T-helper 1 cell (primary cell): ENCODE measurements around the gene AP1M1.
A peak's percentile ranks its signal among the peaks of the same experiment; 100 is the strongest.

Source experiments
- DNase-seq, 5 donors: peaks; one replicate each; pipeline ENCODE4 v3.0.0-alpha.2; 2012 to 2020

AP1M1 gene

GRCh38 chr19:16185768-16186123, 12.0 kb upstream of the AP1M1 start:
- DNase-seq = peak in 4 of 5 donors; percentile 16 to 37 (median 30)

DNA sequence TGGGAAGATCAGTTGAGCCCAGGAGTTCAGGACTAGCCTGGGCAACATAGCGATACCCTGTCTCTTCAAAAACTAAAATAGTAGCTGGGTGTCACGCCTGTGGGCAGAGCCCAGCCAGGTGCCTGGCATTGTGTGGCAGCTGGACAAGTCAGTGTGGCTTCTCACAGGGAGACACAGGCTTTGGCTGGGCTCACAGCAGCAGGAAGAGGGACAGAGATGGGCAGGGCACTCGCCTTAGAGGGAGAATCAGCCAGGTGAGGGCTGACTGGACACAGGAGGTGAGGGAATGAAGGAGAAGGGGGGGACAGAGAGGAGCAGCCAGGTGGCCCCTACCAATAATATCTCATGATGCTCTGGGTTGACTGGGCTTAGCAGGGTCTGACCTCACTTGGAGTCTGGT, 9.2 kb upstream of the AP1M1 start:
- no peak for DNase-seq

DNA sequence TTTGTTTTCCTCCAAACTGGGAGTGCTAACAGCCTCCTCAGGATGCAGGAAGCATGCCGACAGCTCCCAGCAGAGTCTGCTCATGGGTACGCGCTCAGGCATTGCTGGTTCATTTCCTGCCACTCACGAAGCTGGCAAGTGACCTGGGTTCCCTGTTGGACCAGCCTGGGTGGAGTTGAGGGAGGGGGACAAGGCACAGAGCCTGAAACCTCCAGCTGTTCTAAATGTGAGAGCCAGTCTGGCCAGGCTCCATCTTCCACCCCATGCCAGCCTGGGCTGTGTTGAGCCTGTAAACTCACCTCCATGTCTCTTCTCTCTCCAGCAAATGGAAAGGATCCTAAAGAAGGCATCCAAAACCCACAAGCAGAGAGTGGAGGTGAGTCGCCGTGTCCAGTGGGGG, 7.5 kb upstream of the AP1M1 start:
- DNase-seq = no peak

- DNase-seq = no peak
Measured at GRCh38 chr19:16190736-16191135, 7.0 kb upstream of the AP1M1 start.

GRCh38 chr19:16191216-16191908, 6.3 kb upstream of the AP1M1 start:
- no peak for DNase-seq

- DNase-seq = no peak
Measured at GRCh38 chr19:16193466-16193865, 4.2 kb upstream of the AP1M1 start.

- DNase-seq = no peak
Measured at GRCh38 chr19:16197188-16197621, 506 bp upstream of the AP1M1 start.

DNA sequence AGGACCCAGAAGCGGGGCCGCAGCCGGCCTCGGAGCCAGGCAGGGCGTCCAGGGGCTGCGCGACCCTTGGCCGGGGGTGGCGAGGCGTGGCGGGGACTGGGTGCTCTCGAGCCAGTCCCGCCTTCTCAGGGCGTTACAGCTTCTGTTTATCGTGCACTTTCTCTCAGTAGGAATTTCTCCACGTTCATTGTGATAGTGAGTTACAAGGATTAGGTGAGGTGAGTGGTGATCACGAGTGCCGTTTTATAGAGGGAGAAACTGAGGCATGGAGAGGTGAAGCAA, 600 bp downstream of the AP1M1 start:
- DNase-seq = no peak

GRCh38 chr19:16199275-16199932, 1.7 kb downstream of the AP1M1 start:
- no peak for DNase-seq

DNA sequence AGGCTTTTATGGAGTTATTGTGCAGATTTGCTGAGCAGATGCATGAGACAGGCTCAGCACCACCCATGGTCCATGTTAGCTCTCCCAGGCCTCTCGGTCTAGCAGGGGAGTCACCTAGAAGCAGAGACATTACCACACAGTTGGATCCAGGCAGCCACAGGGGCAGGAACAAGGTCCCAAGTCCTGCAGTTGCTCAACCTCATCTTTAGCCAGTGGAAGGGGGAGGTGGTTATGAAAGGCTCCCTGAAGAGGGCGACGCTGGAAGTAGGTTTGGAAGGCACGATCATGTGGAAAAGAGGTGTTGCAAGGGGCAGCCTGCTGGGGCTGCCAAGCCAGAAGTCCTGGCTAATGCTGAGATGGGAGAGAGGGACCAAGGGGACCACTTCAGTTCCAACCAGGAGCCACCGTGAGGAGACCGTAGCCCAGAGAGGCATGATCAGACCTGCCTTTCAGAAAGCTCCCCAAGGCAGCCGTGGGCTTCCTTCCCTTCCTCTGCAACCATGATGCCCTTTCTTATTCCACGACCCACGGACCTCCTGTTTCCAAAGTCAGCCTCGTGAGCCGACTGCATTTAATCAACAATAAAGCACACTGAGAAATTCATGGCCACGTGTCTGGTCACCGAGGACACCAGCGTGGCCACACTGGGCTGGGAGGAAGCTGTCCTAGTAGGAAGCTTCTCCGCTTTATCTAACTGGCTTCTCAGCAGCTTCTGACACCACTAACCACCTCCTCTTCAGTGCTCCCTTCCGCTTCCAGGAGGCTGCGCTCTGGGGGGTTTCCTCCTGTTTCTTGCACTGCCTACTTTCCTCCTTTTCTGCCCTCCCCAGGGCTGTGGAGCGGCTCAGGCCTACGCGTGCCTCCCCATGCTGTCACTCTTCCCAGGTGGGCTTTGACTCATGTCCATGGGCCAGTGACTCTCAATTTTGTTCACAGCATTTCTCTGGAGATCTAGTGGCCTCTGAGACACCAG, 2.6 kb downstream of the AP1M1 start:
- DNase-seq = no peak

GRCh38 chr19:16201011-16201391, 3.3 kb downstream of the AP1M1 start:
- no peak for DNase-seq

GRCh38 chr19:16202320-16203255, 4.9 kb downstream of the AP1M1 start:
- DNase-seq = no peak

DNA sequence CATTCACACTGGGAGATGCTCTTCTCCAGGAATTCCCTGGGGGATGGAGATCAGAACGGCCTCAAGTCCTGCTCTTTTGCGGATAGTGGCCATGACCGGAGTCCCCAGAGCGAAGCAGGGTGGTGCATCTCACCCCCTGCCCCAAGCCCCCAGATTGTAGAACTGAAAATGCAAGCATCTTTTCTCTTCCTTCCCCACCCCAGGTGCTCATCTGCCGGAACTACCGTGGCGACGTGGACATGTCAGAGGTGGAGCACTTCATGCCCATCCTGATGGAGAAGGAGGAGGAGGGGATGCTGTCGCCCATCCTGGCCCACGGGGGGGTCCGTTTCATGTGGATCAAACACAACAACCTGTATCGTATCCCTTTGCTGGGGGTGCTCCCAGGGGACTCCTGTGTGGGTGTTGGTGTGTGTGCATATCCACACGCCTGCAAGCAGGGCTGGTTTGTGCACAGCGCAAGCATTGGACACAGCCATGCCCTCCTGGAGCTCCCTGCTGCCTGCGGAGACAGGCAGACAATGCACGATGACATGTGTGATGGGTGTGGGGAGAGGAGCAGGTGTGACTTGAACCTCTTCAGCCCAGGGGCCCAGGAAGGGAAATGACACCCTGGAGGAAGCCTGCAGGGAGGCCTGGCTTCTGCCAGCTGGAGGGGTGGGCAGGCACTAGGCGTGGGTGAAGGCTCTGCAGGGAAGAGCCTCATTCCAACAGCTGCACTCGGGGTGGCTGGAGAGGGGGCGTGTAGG, 5.7 kb downstream of the AP1M1 start:
- no peak for DNase-seq

DNA sequence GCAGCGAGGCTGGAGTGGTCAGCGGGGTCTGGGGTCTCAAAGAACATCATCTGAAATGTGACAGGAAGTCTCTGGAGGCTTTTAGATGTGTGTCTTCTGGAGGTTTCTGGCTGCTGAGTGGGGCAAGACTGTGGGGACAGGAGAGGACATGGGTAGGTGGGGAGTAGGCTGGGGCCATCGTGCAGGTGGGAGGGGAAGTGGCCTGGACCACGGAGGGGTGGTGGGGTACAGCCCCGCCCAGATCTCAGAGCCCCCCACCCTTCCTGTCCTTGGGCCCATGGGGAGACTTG, 6.2 kb downstream of the AP1M1 start:
- DNase-seq = no peak

- no peak for DNase-seq
Measured at GRCh38 chr19:16205205-16206045, 7.7 kb downstream of the AP1M1 start.

GRCh38 chr19:16206046-16206605, 8.4 kb downstream of the AP1M1 start:
- DNase-seq = no peak

- no peak for DNase-seq
Measured at GRCh38 chr19:16206637-16207036, 8.9 kb downstream of the AP1M1 start.

DNA sequence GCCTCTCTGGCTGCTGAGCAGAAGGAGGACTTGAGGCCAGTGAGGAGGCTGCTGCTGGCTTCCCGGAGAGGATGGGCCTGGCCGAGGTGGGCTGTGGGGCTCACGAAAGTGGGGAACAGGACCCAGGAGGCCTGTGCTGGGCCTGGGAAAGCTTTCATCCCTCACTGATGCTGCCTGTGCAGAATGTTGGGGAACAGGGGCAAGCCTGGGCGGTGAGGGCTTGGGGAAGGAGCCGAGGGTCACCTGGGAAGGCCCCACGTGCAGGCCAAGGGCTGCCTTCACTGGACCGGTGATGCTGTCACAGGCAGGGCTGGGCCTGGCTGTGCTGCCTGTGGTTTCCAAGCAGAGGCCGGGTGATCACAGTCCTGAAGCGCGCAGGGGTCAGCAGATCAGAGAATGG, 9.4 kb downstream of the AP1M1 start:
- DNase-seq = no peak

DNA sequence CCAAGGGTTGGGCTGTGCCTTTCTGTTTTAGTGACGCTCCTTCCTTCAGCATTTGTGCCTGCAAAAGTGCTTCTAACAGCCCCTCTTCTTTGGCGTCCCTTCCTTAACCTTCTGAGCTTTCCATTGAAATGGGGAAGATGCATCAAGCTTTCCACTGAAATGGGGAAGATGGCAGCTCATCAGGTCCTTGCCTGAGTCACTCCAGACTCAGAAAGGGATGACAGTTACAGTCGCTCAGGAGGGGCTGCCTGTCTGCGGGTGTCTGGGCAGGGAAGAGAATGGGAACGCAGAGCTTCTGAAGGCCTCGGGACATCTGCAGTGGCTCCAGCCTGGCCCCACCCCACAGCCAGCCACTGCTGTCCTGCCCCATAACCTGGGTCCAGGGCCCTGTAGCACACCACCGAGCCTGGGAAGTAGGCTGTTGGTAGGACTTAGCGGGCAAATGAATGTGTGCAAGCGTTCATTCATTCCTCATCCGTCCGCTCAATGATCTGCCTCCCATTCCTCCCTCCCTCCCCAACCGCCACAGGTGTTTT, 9.8 kb downstream of the AP1M1 start:
- no peak for DNase-seq

DNA sequence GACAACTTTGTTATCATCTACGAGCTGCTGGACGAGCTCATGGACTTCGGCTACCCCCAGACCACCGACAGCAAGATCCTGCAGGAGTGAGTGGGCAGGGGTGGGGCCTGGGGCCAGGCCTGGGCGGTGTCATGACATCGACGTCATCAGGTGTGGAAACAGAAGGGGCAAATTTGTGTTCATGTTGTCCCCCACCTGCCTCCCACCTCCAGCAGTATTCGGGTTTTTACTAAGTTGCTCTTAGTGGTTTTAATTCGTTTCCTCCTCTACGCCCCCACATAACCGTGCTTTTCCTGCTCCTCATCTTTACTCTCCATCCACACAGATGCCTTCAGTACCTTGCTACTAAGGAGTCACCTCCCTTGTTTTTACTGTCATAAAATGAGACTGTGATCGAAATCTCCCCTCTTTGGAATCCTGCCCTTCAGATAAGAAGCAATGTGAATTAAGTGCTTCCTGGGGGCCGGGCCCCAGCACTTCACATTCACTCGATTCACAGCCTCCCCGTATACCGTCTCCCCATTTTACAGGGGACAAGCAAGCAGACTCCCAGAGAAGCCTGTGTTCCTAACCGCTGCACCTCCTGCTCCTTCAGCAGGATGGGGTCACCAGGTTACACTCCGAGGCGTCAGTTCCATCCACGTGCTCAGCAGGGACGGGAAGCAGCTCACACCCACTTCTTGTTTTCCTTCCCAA, 10.5 kb downstream of the AP1M1 start:
- DNase-seq = no peak
